GM12874 (cell line): ENCODE data around the gene ARHGEF16.

Experiments
- CTCF ChIP-seq: IDR thresholded peaks from 2 replicates; pipeline ENCODE4 v1.5.1; 2011; ENCODE audit warnings: low read depth, mild to moderate bottlenecking, control low read depth, low read length, moderate library complexity; ENCODE audit not compliant: insufficient read depth

The ARHGEF16 gene

GRCh38 chr1:3455670-3456448 is 1.4 kb downstream of the ARHGEF16 start:
- TF ChIP-seq CTCF, result no peak

GRCh38 chr1:3456449-3456963 is 2.0 kb downstream of the ARHGEF16 start:
- TF ChIP-seq CTCF, result no peak

- TF ChIP-seq CTCF, result no peak
Measured at GRCh38 chr1:3456964-3457909, 2.8 kb downstream of the ARHGEF16 start.

GRCh38 chr1:3457910-3458883 is 3.7 kb downstream of the ARHGEF16 start:
- TF ChIP-seq CTCF, result no peak

- no peak for TF ChIP-seq CTCF
Measured at GRCh38 chr1:3459051-3459908, 4.8 kb downstream of the ARHGEF16 start.

GRCh38 chr1:3459940-3460671 is 5.6 kb downstream of the ARHGEF16 start:
- TF ChIP-seq CTCF, result no peak
